Stimulated activated CD8-positive, alpha-beta memory T cell treated with anti-CD3 and anti-CD28 coated beads, Interleukin-4, amount 100 ng/mL, for 4 hours (primary cell): Measurements from ENCODE around the gene TEX35.
A peak's percentile ranks its signal among the peaks of the same experiment; 100 is the strongest.
"Not testable (repeated sequence)": the region's sequence is repeated elsewhere in the genome, so short reads cannot be mapped to it uniquely, and the experiment has no call there.

Experiments used
- DNase-seq, 2 donors: peaks; one replicate each; pipeline ENCODE4 v3.0.0-alpha.2; 2020; ENCODE audit warnings: low read depth in 2 of 2, low spot score in 1 of 2

Gene TEX35

GRCh38 chr1:178540646-178541045, 27.7 kb downstream of the TEX35 start:
- DNase-seq: no peak

- no peak for DNase-seq
Measured at GRCh38 chr1:178541379-178541778, 28.5 kb downstream of the TEX35 start.

- no peak for DNase-seq
Measured at GRCh38 chr1:178541829-178542553, 29.1 kb downstream of the TEX35 start.

GRCh38 chr1:178542554-178543289, 29.8 kb downstream of the TEX35 start:
- DNase-seq: peak; percentile 63 to 64

GRCh38 chr1:178543290-178543607, 30.3 kb downstream of the TEX35 start:
- DNase-seq: no peak

GRCh38 chr1:178544531-178544930, 31.6 kb downstream of the TEX35 start:
- no peak for DNase-seq

- no peak for DNase-seq
Measured at GRCh38 chr1:178548108-178548507, 35.2 kb downstream of the TEX35 start.

- DNase-seq: no peak
Measured at GRCh38 chr1:178551307-178551706, 38.4 kb downstream of the TEX35 start.

GRCh38 chr1:178551940-178552339, 39.0 kb downstream of the TEX35 start:
- no peak for DNase-seq

GRCh38 chr1:178552856-178553255, 39.9 kb downstream of the TEX35 start:
- DNase-seq: no peak

GRCh38 chr1:178554351-178554750, 41.4 kb downstream of the TEX35 start:
- DNase-seq: not testable (repeated sequence)

- not testable (repeated sequence) for DNase-seq
Measured at GRCh38 chr1:178555613-178556012, 42.7 kb downstream of the TEX35 start.

- not testable (repeated sequence) for DNase-seq
Measured at GRCh38 chr1:178558816-178559215, 45.9 kb downstream of the TEX35 start.

- no peak for DNase-seq
Measured at GRCh38 chr1:178560871-178561376, 48.0 kb downstream of the TEX35 start.

GRCh38 chr1:178563099-178563820, 50.4 kb downstream of the TEX35 start:
- no peak for DNase-seq

GRCh38 chr1:178564086-178564782, 51.3 kb downstream of the TEX35 start:
- no peak for DNase-seq

- no peak for DNase-seq
Measured at GRCh38 chr1:178564783-178565180, 51.9 kb downstream of the TEX35 start.

GRCh38 chr1:178565586-178565985, 52.7 kb downstream of the TEX35 start:
- no peak for DNase-seq

- DNase-seq: no peak
Measured at GRCh38 chr1:178566187-178566586, 53.3 kb downstream of the TEX35 start.

- DNase-seq: no peak
Measured at GRCh38 chr1:178571807-178572206, 58.9 kb downstream of the TEX35 start.
